ENCODE data around the gene GAA.

GRCh38 chr17:80111702-80112470 lies 10.5 kb downstream of the GAA start:
- no peak for TF ChIP-seq EZH2 (IDR thresholded peaks at IDR 0.05; ENCODE audit: borderline replicate concordance, low read length)
- no peak for TF ChIP-seq CTCF (IDR thresholded peaks at IDR 0.05; ENCODE audit: low read length)

Measured in OCI-LY1 (cell line).